NT2/D1 (cell line): ENCODE results near the gene DLX4.

Experiments
- DNase-seq: peaks from one replicate; pipeline ENCODE4 v3.0.0-alpha.2; 2011; ENCODE audit warnings: low read depth, low spot score
- H3K27me3 ChIP-seq: 2 replicates; pipeline ENCODE4 v1.6.0; 2011; ENCODE audit warnings: mild to moderate bottlenecking; ENCODE audit not compliant: insufficient read length, insufficient read depth
- H3K36me3 ChIP-seq: 2 replicates; pipeline ENCODE4 v1.6.1; 2011; ENCODE audit warnings: mild to moderate bottlenecking, low read length, mixed read lengths; ENCODE audit not compliant: insufficient read depth, insufficient read length
- H3K4me1 ChIP-seq: 2 replicates; pipeline ENCODE4 v1.5.1; 2011; ENCODE audit not compliant: insufficient read depth, insufficient read length
- H3K4me3 ChIP-seq: 2 replicates; pipeline ENCODE4 v1.5.1; 2011; ENCODE audit warnings: low read depth; ENCODE audit not compliant: insufficient read length
- H3K9ac ChIP-seq: 2 replicates; pipeline ENCODE4 v1.6.0; 2011; ENCODE audit warnings: low read depth; ENCODE audit not compliant: insufficient read length
- H3K9me3 ChIP-seq: 2 replicates; pipeline ENCODE4 v1.5.1; 2011; ENCODE audit warnings: mild to moderate bottlenecking, low read length; ENCODE audit not compliant: insufficient read depth
- SUZ12 ChIP-seq: IDR thresholded peaks from 2 replicates; pipeline ENCODE4 v1.6.1; 2011; ENCODE audit not compliant: insufficient read length, insufficient read depth; ENCODE audit errors: extremely low read depth
- YY1 ChIP-seq: IDR thresholded peaks from 2 replicates; pipeline ENCODE4 v1.6.1; 2011; ENCODE audit not compliant: insufficient read length, insufficient read depth
- ZNF274 ChIP-seq: IDR thresholded peaks from 2 replicates; pipeline ENCODE4 v1.6.1; 2011; ENCODE audit warnings: mild to moderate bottlenecking, low read depth, low read length

DLX4 gene

DNA sequence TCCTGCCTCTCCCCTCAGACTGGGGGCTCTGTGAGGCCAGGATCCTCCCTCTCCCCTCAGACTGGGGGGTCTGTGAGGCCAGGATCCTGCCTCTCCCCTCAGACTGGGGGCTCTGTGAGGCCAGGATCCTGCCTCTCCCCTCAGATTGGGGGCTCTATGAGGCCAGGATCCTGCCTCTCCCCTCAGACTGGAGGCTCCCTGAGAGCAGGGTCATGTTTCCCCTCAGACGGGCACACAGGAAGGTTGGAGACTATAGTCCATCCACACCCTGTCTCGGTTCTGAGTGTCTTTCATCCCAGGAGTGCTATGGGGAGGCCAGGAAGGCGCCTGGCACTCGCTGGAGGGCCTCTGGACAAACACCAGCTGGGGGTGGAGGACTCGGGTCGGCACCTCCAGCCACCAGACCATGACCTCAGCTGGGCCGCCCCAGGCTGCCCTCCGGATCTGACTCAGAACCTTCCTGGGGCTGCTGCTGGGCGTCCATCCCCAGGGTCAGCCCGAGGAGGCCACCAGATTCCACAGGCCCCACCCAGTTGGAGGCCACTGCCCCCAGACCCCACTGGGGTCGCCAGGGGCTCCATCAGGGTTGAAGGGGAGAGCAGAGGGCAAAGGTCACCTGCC is 21.9 kb upstream of the DLX4 start:
- no peak overlapping the region for H3K4me3 ChIP-seq

GRCh38 chr17:49949634-49950033 is 19.4 kb upstream of the DLX4 start:
- Histone ChIP-seq H3K9me3 (no peaks in the 10 kb centered on the region), H3K27me3 (peaks cover 6% of the 10 kb centered on the region), H3K9ac (no peak overlapping the region), H3K36me3 (no peaks in the 10 kb centered on the region), H3K4me3 (no peak overlapping the region), H3K4me1 (peaks cover 20% of the 10 kb centered on the region)
- DNase-seq, result no peak
- TF ChIP-seq ZNF274, result no peak
- no peak for TF ChIP-seq YY1
- no peak for TF ChIP-seq SUZ12

More for the DNA sequence above, 21.9 kb upstream of the DLX4 start:
- Histone ChIP-seq H3K9ac (no peak overlapping the region), H3K4me1 (peaks cover 18% of the 10 kb centered on the region), H3K36me3 (no peaks in the 10 kb centered on the region), H3K27me3 (peaks cover 6% of the 10 kb centered on the region), H3K9me3 (no peaks in the 10 kb centered on the region)
- TF ChIP-seq YY1, result no peak
- TF ChIP-seq SUZ12, result no peak
- TF ChIP-seq ZNF274, result no peak
- no peak for DNase-seq

GRCh38 chr17:49951362-49952082 is 17.5 kb upstream of the DLX4 start:
- no peaks in the 10 kb centered on the region for H3K9me3 ChIP-seq
- H3K4me3 ChIP-seq, result no peak overlapping the region
- no peaks in the 10 kb centered on the region for H3K36me3 ChIP-seq
- H3K27me3 ChIP-seq, result peaks cover 9% of the 10 kb centered on the region
- no peak for TF ChIP-seq YY1
- TF ChIP-seq ZNF274, result no peak
- TF ChIP-seq SUZ12, result no peak
- H3K4me1 ChIP-seq, result peaks cover 12% of the 10 kb centered on the region
- DNase-seq, result no peak
- H3K9ac ChIP-seq, result no peak overlapping the region

GRCh38 chr17:49952209-49952911 is 16.6 kb upstream of the DLX4 start:
- no peaks in the 10 kb centered on the region for H3K9me3 ChIP-seq
- peaks cover 14% of the 10 kb centered on the region for H3K4me1 ChIP-seq
- peak; percentile 73 for DNase-seq
- no peak overlapping the region for H3K9ac ChIP-seq
- no peaks in the 10 kb centered on the region for H3K36me3 ChIP-seq
- H3K4me3 ChIP-seq, result no peak overlapping the region
- TF ChIP-seq YY1 (no peak), SUZ12 (no peak), ZNF274 (no peak)
- peaks cover 9% of the 10 kb centered on the region for H3K27me3 ChIP-seq

DNA sequence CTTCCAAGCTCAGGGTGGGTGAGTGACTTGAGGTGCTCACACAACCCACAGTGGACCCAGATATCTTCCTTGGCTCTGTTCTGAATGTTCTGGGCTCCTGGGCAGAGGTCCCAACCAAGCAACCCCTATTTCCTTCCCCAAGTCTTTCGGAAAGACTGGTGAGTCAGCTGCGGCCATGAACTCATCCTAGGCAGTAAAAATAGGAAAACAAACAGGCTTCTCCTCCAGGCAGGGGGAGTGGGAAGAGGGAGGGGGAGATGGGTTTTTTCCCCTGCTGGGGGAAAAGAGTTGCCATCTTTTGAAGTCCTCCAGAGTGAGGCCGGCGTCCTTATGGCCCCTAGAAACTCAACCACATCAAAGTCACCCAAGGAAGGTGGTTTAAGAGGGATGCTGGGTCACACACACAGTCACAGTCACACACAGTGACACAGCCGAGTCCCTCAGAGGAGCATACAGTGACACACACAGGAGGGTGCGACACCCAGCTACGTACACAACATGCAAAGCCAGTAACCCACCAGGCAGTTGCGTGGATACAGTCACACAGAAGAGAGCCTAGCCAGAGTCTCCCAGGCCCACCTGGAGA is 16.0 kb upstream of the DLX4 start:
- peaks cover 10% of the 10 kb centered on the region for H3K27me3 ChIP-seq
- no peak for DNase-seq
- H3K4me1 ChIP-seq, result peaks cover 14% of the 10 kb centered on the region
- no peak overlapping the region for H3K9ac ChIP-seq
- no peak overlapping the region for H3K4me3 ChIP-seq
- H3K9me3 ChIP-seq, result no peaks in the 10 kb centered on the region
- no peaks in the 10 kb centered on the region for H3K36me3 ChIP-seq
- TF ChIP-seq YY1 (no peak), SUZ12 (no peak), ZNF274 (no peak)

- H3K9ac ChIP-seq, result no peak overlapping the region
- H3K27me3 ChIP-seq, result peaks cover 10% of the 10 kb centered on the region
- H3K36me3 ChIP-seq, result no peaks in the 10 kb centered on the region
- H3K4me3 ChIP-seq, result no peak overlapping the region
- no peaks in the 10 kb centered on the region for H3K9me3 ChIP-seq
- no peak for TF ChIP-seq ZNF274
- peaks cover 18% of the 10 kb centered on the region for H3K4me1 ChIP-seq
- no peak for DNase-seq
Observed at GRCh38 chr17:49955157-49955556, 13.8 kb upstream of the DLX4 start.

- no peaks in the 10 kb centered on the region for H3K36me3 ChIP-seq
- peaks cover 15% of the 10 kb centered on the region for H3K27me3 ChIP-seq
- H3K9me3 ChIP-seq, result no peaks in the 10 kb centered on the region
- no peak overlapping the region for H3K9ac ChIP-seq
- no peak for DNase-seq
- H3K4me1 ChIP-seq, result peaks cover 13% of the 10 kb centered on the region
- H3K4me3 ChIP-seq, result no peak overlapping the region
- TF ChIP-seq YY1 (no peak), ZNF274 (no peak), SUZ12 (no peak)
Observed at GRCh38 chr17:49956780-49957179, 12.2 kb upstream of the DLX4 start.
